Stimulated activated CD4-positive, alpha-beta T cell treated with anti-CD3 and anti-CD28 coated beads, Interleukin-1b, Interleukin-23, amount 100 ng/mL, for 4 hours (primary cell): Measurements from ENCODE around the gene PPP2R1A.

Source experiments
- DNase-seq, 2 donors: peaks; one replicate each; pipeline ENCODE4 v3.0.0-alpha.2; 2020; ENCODE audit warnings: low read depth in 2 of 2

The PPP2R1A gene

GRCh38 chr19:52189735-52190486 is at the start of gene PPP2R1A:
TSS of gene PPP2R1A (plus strand) at chr19:52190052. CDS start at chr19:52190097, 45 bp downstream.
- peak; percentile 91 to 96 for DNase-seq

GRCh38 chr19:52141203-52141602 is 48.6 kb upstream of the PPP2R1A start:
- no peak for DNase-seq

- DNase-seq = no peak
Measured at GRCh38 chr19:52142001-52142595, 47.8 kb upstream of the PPP2R1A start.

- no peak for DNase-seq
Measured at GRCh38 chr19:52148256-52148655, 41.6 kb upstream of the PPP2R1A start.

GRCh38 chr19:52155596-52156359 is 34.1 kb upstream of the PPP2R1A start:
- no peak for DNase-seq

GRCh38 chr19:52170304-52170703 is 19.5 kb upstream of the PPP2R1A start:
- DNase-seq = no peak

GRCh38 chr19:52170863-52171320 is 19.0 kb upstream of the PPP2R1A start:
- no peak for DNase-seq

GRCh38 chr19:52171321-52172169 is 18.3 kb upstream of the PPP2R1A start, which contains the start of gene ZNF836:
TSS of gene ZNF836 (minus strand) at chr19:52171621. CDS start at chr19:52168072, 3,549 bp downstream.
- peak; percentile 87 to 89 for DNase-seq

GRCh38 chr19:52172347-52172746 is 17.5 kb upstream of the PPP2R1A start:
- no peak for DNase-seq

GRCh38 chr19:52176574-52176973 is 13.3 kb upstream of the PPP2R1A start:
- DNase-seq = no peak

GRCh38 chr19:52187407-52187806 is 2.4 kb upstream of the PPP2R1A start:
- DNase-seq = no peak

GRCh38 chr19:52188822-52189734 is 774 bp upstream of the PPP2R1A start:
- DNase-seq = peak in 1 of 2 donors; percentile 93

- DNase-seq = no peak
Measured at GRCh38 chr19:52190487-52191293, 838 bp downstream of the PPP2R1A start.

- no peak for DNase-seq
Measured at GRCh38 chr19:52191389-52191788, 1.5 kb downstream of the PPP2R1A start.

GRCh38 chr19:52191951-52192350 is 2.1 kb downstream of the PPP2R1A start:
- DNase-seq = no peak

- no peak for DNase-seq
Measured at GRCh38 chr19:52196256-52196967, 6.6 kb downstream of the PPP2R1A start.

- DNase-seq = no peak
Measured at GRCh38 chr19:52197964-52198363, 8.1 kb downstream of the PPP2R1A start.

GRCh38 chr19:52198678-52199077 is 8.8 kb downstream of the PPP2R1A start:
- DNase-seq = no peak

- no peak for DNase-seq
Measured at GRCh38 chr19:52200044-52200443, 10.2 kb downstream of the PPP2R1A start.
